DMS153 treated with DMSO at 0.1 percent for 48 hours (cell line): ENCODE data around the gene STIL.

ENCODE experiments used
- DNase-seq: peaks from one replicate; lab custom pipeline; 2025; ENCODE audit not compliant: unreplicated experiment; lab: John Stamatoyannopoulos, UW

STIL gene

DNA sequence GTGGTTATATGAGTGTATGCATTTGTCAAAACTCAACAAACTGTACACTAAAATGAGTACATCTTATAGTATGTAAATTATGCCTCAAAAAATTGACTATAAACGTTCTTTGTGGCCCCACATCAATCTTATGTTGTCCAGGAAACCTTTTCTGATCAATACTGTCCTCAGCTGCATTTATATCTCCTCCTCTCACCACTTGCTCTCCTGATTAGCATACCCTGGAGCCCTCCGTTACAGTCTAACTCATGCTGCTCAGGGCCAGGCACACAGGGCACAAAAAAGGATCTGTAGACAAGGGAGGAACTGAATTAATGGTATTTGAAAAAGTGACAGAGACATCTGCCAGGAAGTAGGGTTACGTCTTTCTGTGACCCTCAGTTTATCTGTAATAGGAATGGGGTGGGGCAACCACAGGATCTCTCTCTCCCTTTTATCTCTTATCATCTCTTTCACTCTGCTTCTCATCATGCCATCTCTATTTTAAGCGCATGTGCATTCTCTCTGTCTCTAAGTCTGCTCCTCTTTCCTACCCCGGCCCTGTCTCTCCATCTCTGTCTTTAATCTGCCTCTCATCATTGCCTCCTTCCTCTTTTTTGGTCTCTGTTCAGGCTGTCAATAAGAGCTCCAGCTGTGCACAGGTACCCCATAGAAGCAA, 74.9 kb downstream of the STIL start:
- no peak for DNase-seq

- DNase-seq = no peak
Observed at GRCh38 chr1:47235806-47236205, 78.1 kb downstream of the STIL start.

DNA sequence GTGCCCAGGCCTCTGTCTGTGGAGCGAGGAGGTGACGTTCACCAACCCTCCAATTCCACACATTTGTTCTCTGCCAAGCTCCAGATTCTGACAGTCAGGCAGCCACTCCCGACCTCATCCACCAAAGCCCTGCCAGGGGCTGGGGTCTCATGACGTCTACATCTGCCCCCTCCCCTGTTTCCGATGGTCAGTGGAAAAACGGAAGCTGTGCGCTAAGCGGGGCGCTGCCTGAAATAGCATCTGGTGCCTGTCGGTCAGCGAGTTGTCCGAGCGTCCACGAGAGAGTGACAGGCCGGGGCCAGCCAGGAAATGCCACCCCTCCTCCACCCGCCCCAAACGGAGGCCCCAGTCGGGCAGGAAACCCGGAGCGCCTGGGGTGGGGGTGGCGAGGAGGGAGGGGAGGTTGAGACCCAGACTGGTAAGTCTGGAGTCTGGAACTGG, 78.7 kb downstream of the STIL start:
- DNase-seq = no peak

- DNase-seq = no peak
Observed at GRCh38 chr1:47233186-47233585, 80.8 kb downstream of the STIL start.

DNA sequence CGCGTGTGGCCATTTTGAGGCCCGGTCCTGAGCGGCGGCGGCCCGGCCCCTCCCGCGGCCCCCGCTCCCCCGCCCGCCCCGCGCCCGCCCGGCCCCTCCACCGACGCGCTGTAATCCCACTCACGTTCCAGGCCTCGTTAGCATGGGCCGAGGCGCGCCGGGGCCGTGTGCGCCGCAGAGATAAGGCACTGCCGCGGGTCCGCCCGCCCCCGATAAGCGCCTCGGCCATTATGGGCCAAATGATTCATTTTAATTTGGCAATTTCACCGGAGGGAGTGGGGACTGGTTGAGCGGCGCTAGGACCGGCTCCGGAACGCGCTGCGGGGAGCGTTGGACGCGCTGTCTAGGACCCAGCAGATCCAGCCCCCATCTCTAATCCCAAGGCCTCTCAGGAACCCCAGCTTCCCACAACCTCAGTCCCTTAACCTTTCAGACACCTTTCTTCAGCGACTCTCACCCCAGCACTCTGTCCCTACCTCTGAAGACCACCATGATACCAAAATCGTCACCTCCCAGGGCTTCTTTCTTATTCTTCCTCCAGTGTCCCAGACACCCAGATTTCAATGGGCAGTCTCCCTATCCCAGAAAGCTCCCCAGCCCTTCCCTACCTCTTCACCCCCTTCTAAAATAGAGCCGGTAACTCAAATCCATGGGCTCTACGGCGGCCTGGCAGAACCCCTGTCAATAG, 81.6 kb downstream of the STIL start, which contains the start of gene TAL1:
Gene TAL1 (minus strand): TSS at position 39 of the 688 bp plus-strand sequence. CDS start 6,337 bp downstream, outside the sequence.
- no peak for DNase-seq

DNA sequence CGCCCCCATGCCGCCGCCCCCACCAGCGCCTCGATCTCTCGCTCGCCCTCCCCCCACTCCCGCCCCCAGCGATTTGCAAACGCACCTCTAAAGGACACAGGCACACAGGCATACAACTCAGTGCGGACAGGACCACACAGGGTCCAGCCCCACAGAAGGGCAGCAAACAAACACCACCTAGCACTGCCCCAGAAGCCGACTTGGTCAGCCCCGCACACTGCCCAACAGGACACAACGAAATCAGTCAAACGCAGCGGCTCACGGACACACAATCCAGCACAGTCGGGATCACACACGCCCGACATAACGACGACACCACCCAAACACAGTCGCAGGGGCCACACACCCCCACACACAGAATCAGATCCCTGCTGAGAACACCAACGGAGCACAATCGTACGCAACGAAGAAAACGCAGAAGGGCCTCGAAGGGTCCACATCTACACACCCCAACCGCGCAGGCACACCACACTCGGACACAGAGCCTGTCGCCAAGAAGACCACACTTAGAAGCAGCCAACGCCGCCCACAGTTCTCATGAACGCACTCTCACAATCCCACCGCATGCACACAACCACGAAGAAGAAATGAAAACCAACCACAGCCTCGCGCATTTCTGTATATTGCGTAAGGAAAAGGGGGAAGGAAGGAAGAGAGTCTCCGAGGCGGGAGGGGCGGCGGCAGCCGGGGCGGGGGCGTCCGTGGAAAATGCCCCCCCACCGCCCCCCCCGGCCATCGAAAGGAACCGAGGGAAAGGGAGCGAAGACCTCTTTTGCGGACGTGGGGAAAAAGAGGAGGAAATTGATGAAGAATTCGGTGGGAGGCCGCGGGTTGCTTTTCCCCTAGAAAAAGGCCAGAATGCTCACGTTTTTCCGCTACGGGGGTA, 82.4 kb downstream of the STIL start:
- no peak for DNase-seq

- DNase-seq = no peak
Observed at GRCh38 chr1:47230692-47231300, 83.2 kb downstream of the STIL start.

- no peak for DNase-seq
Observed at GRCh38 chr1:47229886-47230691, 83.9 kb downstream of the STIL start.

GRCh38 chr1:47229031-47229885, 84.7 kb downstream of the STIL start:
- DNase-seq = no peak

DNA sequence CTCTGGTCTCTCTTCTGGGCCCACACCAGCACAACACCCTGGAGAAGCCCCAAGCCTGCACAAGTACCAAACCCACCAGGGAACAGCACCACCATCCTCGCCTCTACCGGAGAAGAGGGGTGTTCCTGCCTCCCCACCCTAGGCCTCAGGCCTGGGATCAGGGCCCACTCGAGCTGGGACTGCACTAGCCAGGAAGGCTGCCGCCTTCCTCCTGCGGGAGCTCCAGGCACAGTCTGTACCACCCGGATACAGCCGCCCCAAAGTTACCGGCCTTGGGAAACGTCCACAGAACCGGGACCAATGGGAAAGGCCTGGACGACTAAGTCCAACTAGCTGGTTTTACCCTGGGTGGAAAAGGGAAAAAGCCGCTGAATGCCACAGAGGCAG, 85.3 kb downstream of the STIL start:
- DNase-seq = no peak

DNA sequence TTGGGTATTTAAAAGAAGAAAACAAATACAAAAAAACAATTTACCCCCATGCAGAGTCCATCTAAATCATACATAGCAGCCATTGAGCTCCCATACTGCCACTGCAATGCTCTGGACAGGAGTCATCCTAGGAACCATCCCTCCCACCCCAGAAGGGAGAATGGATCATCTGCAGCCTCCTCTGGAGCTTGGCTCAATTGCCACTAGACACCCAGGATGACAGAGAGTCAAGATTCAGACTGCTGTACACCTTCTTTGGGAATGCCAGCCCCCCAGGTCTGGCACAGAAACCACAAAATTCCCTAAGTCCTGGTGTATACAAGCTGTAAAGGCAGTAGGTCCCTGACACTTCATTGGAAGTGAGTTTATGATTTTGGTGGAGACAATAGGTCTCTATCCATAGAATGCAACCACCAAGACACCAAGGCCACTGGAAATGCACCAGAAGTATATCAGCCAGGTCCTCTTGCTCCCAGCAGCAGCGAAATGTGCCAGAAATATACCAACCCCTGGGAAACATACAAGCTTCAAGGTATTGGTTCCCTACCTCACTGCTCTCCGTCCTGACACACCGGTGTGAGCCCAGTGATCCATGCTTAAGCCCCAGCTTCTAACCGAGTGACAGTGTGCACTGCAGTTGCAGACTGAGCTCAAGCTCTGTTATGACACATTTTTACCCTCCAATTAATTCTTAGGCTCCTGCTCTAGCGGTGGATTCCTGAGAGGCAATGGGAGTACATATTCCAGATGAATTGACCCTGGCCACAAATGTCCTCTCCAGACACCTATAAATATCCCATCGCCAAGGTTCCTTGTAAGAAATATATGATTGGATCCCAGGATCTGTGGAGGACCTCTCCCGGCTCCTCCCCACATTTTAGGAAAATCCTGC, 86.4 kb downstream of the STIL start:
- DNase-seq = no peak

- no peak for DNase-seq
Observed at GRCh38 chr1:47226839-47227215, 87.1 kb downstream of the STIL start.

- no peak for DNase-seq
Observed at GRCh38 chr1:47226121-47226838, 87.7 kb downstream of the STIL start.

DNA sequence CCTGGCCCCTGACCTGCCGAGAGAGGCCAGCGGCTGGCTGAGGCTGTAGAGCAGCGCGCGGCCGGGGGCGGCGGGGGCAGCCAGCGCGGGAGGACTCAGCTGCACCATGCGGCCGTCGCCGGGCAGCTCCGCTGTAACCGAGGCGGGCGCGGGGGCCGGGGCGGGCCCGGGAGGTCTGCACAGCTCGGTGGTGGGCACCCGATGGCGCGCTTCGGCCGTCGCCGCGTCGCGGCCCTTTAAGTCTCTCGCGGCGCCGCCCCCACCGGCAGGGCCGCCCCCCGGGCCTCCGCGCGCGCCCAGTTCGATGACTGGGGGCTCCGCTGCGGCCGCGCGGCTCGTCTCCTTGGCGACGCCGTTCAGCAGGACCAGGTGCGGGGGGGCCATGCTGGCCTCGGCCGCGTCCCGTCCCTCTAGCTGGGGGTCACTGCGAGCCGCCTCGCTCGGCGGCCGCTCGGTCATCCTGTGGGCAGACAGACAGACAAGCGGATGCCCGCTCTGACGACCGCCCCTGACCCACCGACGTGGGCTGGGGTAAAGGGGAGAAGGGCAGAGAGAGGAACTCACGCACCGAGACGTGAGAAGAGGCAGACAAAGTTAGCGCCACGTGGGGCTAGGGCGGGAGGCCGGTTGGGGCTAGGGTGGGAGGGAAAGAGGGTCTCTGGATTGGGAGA, 88.4 kb downstream of the STIL start:
- DNase-seq = no peak

DNA sequence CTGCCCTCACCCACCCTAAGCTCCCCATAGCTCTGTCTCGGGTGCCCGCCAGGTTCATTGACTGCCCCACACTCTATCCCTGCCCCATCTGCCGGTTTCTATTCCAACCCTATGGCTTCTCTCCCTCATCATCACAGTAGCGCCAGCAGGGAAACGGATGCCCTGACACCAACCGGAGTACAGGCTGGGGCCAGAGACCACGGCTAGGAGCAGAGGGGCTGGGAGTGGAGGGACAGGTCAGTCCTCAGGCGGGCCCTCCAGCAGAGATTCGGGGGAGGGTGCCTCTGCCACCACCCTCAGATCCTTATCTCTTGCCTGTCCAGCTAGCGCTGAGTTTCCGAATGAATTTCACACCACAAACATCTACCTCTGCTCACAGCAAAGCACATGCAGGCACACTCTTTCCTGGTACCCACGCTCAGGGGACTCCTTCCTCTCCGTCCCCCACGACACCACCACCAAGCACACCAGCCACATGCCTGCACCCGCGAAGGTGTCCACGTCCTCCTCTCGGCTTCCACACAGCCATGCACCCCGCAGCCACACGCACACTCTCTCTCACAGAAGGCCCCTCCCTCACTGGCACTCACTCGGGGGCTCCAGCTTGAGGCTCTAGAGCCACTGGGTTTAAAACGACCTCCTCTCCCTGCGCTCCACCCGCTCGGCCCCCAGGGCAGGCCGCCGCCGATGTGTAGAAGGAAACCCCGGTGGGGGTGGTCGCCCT, 89.1 kb downstream of the STIL start:
- no peak for DNase-seq

GRCh38 chr1:47223921-47224675, 89.8 kb downstream of the STIL start:
- no peak for DNase-seq
